Activated CD8-positive, alpha-beta T cell treated with anti-CD3 and anti-CD28 coated beads for 36 hours (primary cell): ENCODE data around the gene NFX1. TPM values are rescaled to one million over a fixed set of nuclear protein-coding genes. Genes with fewer than 3 reads are reported as not detected.
"Not testable (repeated sequence)": the region's sequence is repeated elsewhere in the genome, so short reads cannot be mapped to it uniquely, and the experiment has no call there.

Experiments used
- ATAC-seq: fragments of 200-7000 bp; cut with Tn5 transposase; one replicate; pipeline ENCODE4 v1.10.0; 2021; ENCODE audit warnings: mild to moderate bottlenecking, moderate library complexity
- CTCF ChIA-PET: fragments of 350-600 bp; sonication (Branson Sonifier 250); formaldehyde crosslinking; loops from one replicate; lab custom pipeline; 2021; ENCODE audit warnings: antibody characterized with exemption; lab: Charles Lee
- POLR2A ChIA-PET: fragments of 350-600 bp; sonication (Branson Sonifier 250); formaldehyde crosslinking; loops from one replicate; lab custom pipeline; 2021; ENCODE audit warnings: antibody characterized with exemption; lab: Charles Lee
- DNase-seq: peaks from one replicate; pipeline ENCODE4 v3.0.0-alpha.2; 2020
- H3K27ac Mint-ChIP-seq: one replicate; pipeline ENCODE4 v1.8.0; 2021; ENCODE audit warnings: mild to moderate bottlenecking, mixed read lengths
- H3K27me3 Mint-ChIP-seq: one replicate; pipeline ENCODE4 v1.8.0; 2021; ENCODE audit warnings: mixed read lengths
- H3K36me3 Mint-ChIP-seq: one replicate; pipeline ENCODE4 v1.8.0; 2021; ENCODE audit warnings: low read depth, mixed read lengths
- H3K4me1 Mint-ChIP-seq: one replicate; pipeline ENCODE4 v1.8.0; 2021; ENCODE audit warnings: low read depth, mixed read lengths
- H3K4me3 Mint-ChIP-seq: one replicate; pipeline ENCODE4 v1.8.0; 2021; ENCODE audit warnings: mild to moderate bottlenecking, moderate library complexity, mixed read lengths
- H3K9me3 Mint-ChIP-seq: one replicate; pipeline ENCODE4 v1.8.0; 2021; ENCODE audit warnings: mixed read lengths
- intact Hi-C: fragments of 100-400 bp; cut with micrococcal nuclease; formaldehyde crosslinking; loops from one replicate; pipeline ENCODE4 v1.10.0; 2022
- total RNA-seq, 2 experiments: library from RNA; stranded (reverse); gene quantifications; one replicate each; pipeline ENCODE4 v1.2.3, GENCODE V29; 2021
- TF ChIP-seq, protein P1 (sequence below): fragments of 200-600 bp; IDR thresholded peaks from one replicate; pipeline ENCODE4 v1.8.0; 2022; ENCODE audit warnings: antibody characterized with exemption, mild to moderate bottlenecking

NFX1 gene
- total RNA-seq, 2 experiments from 2014 or later: 37.4 to 38.9 TPM

DNA sequence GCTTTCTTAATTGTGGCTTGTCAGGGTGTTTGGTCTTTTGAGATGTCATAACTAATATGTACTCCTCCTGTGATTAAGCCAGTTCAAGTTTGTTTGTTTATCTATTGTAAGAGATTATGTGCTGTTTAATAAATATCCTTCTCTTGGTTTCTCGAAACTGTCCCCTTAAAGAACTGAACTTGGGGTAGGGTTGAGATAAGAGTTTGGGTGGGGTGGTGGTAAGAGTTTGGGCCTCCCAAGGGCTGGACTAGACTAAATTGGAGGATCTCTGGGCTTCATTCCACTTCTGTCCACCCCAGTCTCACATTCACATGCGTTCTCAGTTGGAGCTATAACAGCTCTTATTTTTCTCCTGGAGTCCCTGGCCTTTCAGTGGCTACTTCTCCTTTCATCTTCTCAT is 73.8 kb downstream of the NFX1 start:
- ATAC-seq (no peak), DNase-seq (no peak)
- Mint-ChIP-seq H3K4me1 (no peaks in the 10 kb centered on the region), H3K4me3 (no peak overlapping the region), H3K36me3 (peaks cover 23% of the 10 kb centered on the region), H3K27ac (no peak overlapping the region), H3K27me3 (no peaks in the 10 kb centered on the region), H3K9me3 (no peaks in the 10 kb centered on the region)
- POLR2A ChIA-PET: interaction anchor here (0.9 kb wide), 1 partner anchor 10 kb away, joined by 3 read pairs; no protein-coding TSS in a partner anchor
- intact Hi-C loops: no loop called here
- CTCF ChIA-PET: interaction anchor here (3.3 kb wide), 1 partner anchor 11 kb away, joined by 21 read pairs; no protein-coding TSS in a partner anchor
- TF ChIP-seq, protein P1, sequence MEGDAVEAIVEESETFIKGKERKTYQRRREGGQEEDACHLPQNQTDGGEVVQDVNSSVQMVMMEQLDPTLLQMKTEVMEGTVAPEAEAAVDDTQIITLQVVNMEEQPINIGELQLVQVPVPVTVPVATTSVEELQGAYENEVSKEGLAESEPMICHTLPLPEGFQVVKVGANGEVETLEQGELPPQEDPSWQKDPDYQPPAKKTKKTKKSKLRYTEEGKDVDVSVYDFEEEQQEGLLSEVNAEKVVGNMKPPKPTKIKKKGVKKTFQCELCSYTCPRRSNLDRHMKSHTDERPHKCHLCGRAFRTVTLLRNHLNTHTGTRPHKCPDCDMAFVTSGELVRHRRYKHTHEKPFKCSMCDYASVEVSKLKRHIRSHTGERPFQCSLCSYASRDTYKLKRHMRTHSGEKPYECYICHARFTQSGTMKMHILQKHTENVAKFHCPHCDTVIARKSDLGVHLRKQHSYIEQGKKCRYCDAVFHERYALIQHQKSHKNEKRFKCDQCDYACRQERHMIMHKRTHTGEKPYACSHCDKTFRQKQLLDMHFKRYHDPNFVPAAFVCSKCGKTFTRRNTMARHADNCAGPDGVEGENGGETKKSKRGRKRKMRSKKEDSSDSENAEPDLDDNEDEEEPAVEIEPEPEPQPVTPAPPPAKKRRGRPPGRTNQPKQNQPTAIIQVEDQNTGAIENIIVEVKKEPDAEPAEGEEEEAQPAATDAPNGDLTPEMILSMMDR: no peak

DNA sequence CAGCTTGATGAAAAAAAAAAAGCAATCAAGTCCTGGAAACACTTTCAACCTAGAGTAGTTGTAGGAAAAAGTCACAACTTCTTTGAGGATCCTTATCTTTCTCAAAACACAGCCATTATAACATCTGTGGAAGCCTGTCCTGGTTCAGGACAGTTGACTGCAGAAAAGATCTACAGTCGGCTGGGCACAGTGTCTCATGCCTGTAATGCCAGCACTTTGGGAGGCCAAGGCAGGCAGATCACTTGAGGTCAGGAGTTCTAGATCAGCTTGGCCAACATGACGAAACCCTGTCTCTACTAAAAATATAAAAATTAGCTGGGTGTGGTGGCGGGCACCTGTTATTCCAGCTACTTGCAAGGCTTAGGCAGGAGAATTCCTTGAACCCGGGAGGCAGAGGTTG is 74.5 kb downstream of the NFX1 start:
- intact Hi-C loops, H3K27me3 Mint-ChIP-seq, ATAC-seq, H3K4me1 Mint-ChIP-seq, H3K9me3 Mint-ChIP-seq, H3K4me3 Mint-ChIP-seq, DNase-seq, H3K27ac Mint-ChIP-seq: not testable (repeated sequence)
- ChIA-PET CTCF (interaction anchor here (3.3 kb wide), 1 partner anchor 10 kb away, joined by 21 read pairs; no protein-coding TSS in a partner anchor), POLR2A (interaction anchor here (0.9 kb wide), 1 partner anchor 11 kb away, joined by 3 read pairs; no protein-coding TSS in a partner anchor)
- peaks cover 23% of the 10 kb centered on the region for H3K36me3 Mint-ChIP-seq

DNA sequence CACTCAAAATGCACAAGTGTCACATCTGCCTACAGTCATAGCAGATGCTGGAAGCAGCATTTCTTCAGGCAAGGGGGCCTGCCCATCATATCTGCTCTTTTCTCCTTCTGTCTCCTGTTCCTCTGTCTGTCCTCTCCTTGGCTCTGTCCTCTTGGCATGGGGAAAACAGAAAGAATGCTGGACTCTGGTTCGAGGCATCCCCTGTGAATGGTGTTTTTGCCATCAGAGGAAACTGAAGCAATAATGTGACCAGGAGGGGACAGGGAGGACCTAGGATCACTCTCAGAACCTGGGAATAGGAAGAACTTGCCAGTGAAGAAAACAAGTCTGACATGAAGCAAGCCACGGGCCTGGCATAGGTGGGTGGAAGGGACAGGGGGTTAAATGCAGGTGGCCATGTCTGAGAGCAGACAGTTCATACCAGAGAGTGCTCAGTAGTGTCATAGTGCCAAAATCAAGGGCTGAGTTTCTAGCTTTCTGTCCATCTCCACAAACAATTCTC is 76.7 kb downstream of the NFX1 start:
- ChIA-PET POLR2A (no interaction called here), CTCF (interaction anchor here (3.3 kb wide), 1 partner anchor 8 kb away, joined by 21 read pairs; no protein-coding TSS in a partner anchor)
- Mint-ChIP-seq H3K4me3 (no peak overlapping the region), H3K4me1 (no peaks in the 10 kb centered on the region), H3K36me3 (peaks cover 23% of the 10 kb centered on the region), H3K9me3 (no peaks in the 10 kb centered on the region), H3K27me3 (no peaks in the 10 kb centered on the region), H3K27ac (no peak overlapping the region)
- ATAC-seq: no peak
- intact Hi-C loops: no loop called here
- DNase-seq: no peak
- TF ChIP-seq, protein P1: no peak

DNA sequence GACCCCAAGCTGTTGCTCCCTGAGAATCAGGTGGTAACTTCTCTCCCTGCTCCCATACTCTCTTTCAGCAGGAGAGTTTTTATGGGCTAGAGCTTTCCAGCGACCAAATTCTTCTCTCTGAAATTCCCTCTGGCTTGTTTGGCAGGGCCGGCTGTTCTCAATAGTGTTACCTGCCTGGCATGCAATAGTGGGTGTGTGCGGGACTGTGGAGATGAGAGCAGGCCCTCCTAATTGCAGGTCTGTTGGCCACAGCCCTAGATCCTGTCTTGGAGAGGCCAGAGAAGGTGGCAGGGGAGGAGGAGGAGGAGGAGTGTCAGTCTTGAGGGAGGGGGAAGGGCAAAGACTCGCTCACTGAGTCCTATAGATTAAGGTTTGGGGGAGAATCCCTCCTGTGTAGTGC is 82.6 kb downstream of the NFX1 start:
- POLR2A ChIA-PET: interaction anchor here (1.2 kb wide), 1 partner anchor 101 kb away, joined by 4 read pairs; the partner anchor contains the start of gene NOL6
- Mint-ChIP-seq H3K4me1 (peaks cover 4% of the 10 kb centered on the region), H3K27me3 (no peaks in the 10 kb centered on the region), H3K36me3 (peaks cover 4% of the 10 kb centered on the region), H3K27ac (no peak overlapping the region), H3K4me3 (no peak overlapping the region), H3K9me3 (no peaks in the 10 kb centered on the region)
- intact Hi-C loops: no loop called here
- CTCF ChIA-PET: interaction anchor here (0.8 to 5.4 kb wide), 9 partner anchors 21 to 349 kb away, joined by 3 to 51 read pairs (median 13); partner anchors contain the start of genes AQP3 and NOL6
- ATAC-seq (no peak), DNase-seq (no peak)
- TF ChIP-seq, protein P1: no peak

DNA sequence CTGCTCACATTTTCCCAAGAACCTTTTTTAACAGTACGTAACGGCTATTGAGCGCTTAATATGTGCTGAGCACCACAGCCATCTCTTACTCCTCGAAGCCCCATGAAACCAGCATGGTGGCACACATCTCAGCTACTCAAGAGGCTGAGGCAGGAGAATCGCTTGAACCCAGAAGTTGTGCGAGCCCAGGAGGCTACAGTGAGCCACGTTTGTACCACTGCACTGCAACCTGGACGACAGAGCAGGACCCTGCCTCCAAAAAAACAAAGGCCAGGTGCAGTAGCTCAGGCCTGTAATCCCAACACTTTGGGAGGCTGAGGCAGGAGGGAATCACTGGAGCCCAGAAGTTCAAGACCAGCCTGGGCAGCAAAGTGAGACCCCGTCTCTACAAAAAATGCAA is 83.9 kb downstream of the NFX1 start:
- H3K27me3 Mint-ChIP-seq: no peaks in the 10 kb centered on the region
- no peak for DNase-seq
- no peaks in the 10 kb centered on the region for H3K9me3 Mint-ChIP-seq
- H3K36me3 Mint-ChIP-seq: peaks cover 4% of the 10 kb centered on the region
- H3K4me1 Mint-ChIP-seq: peaks cover 4% of the 10 kb centered on the region
- no peak overlapping the region for H3K27ac Mint-ChIP-seq
- CTCF ChIA-PET: interaction anchor here (0.6 to 5.4 kb wide), 38 partner anchors 9 to 349 kb away, joined by 3 to 63 read pairs (median 5); partner anchors contain the start of genes AQP3 and NOL6
- TF ChIP-seq, protein P1: no peak
- no peak overlapping the region for H3K4me3 Mint-ChIP-seq
- POLR2A ChIA-PET: interaction anchor here (0.6 to 1.2 kb wide), 4 partner anchors 21 to 100 kb away, joined by 3 to 7 read pairs (median 4); partner anchors contain the start of gene NOL6
- intact Hi-C loops: no loop called here
- ATAC-seq: no peak
